ENCODE results near the gene PSD. TPM values are rescaled to one million over a fixed set of nuclear protein-coding genes. Genes with fewer than 3 reads are reported as not detected.

Gene PSD
- total and polyA plus RNA-seq, 10 of the 15 experiments (the other 5 are each of a cell fraction or from before 2014, with no cell fraction given), result 0.11 to 2.0 (median 0.49) TPM; not detected in 2

DNA sequence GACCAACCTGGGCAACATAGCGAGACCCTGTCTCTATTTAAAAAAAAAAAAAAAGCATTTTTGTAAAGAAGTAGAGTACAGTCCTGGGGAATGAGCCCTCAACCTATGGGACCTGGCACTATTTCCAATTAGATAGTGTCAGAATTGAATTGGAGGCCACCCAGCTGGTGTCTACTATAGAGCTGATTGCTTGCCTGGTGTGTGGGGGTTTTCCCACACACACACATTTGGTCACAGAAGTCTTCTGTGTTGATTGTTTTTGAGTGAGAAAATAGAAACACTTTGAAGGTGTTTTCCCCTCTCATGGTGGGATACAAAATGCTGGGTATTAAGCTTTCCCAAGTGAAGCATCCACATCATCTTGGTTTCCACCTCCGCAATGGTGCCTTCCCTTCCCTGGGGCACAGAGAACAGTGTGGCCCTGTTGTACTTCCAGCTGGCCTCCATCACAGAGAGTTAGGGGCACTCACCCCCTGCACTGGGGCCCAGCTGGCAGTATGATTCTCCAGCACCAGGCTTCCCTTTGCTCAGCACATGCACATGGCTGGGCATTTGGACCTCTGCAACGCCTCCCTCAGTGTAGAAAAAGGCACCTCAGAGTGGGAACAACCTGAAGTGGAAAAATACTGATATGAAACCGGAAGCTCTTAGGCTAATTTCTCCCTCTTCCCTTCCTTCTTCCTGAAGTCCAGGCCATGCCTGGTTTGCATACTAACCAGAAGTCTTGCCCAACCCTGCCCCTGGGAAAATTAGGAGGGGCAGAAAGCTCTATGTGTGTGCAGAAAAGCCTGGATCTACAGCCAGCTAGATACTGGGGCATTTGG lies 33.8 kb downstream of the PSD start:
- FAIRE-seq (no peak), DNase-seq (ENCODE audit: low read depth, low spot score) (no peak), ATAC-seq (peak; percentile 71)
- Histone ChIP-seq H3K36me3 (ENCODE audit: control insufficient read depth in 2 of 2, insufficient read depth in 2 of 2, low read length in 1 of 2) (peaks cover 7 to 15% of the 10 kb centered on the region in 2 experiments; a peak in 3 of 4 replicates), H3K4me1 (ENCODE audit: control insufficient read depth, insufficient read depth, low read length) (peaks cover 13% of the 10 kb centered on the region), H3K4me3 (no peak overlapping the region), H4K20me1 (ENCODE audit: control insufficient read depth, insufficient read depth) (no peaks in the 10 kb centered on the region), H3K27ac (ENCODE audit: control insufficient read depth, insufficient read depth) (no peak overlapping the region; the same call in 1 of the 2 replicates), H3K27me3 (replicated peaks in 1 of 2; ENCODE audit: control insufficient read depth in 2 of 2, insufficient read depth in 2 of 2, low read length in 1 of 2) (no peaks in the 10 kb centered on the region), H3K79me2 (ENCODE audit: control insufficient read depth, insufficient read depth, low read length) (no peaks in the 10 kb centered on the region), H3K9me3 (replicated peaks; ENCODE audit: control insufficient read depth, insufficient read depth, low read length) (no peaks in the 10 kb centered on the region), H3K9ac (ENCODE audit: control insufficient read depth, insufficient read depth, low read length) (no peak overlapping the region), H3K4me2 (ENCODE audit: control insufficient read depth, insufficient read depth) (peak overlapping the region; percentile 13; the same call in 1 of the 2 replicates), H2AFZ (ENCODE audit: control insufficient read depth, low read depth, low read length) (no peak overlapping the region)
- intact Hi-C loops (cut with micrococcal nuclease; ENCODE audit: unreplicated experiment), result no loop called here
- no TSS peak for BruUV-seq (replicated peaks)
- SMC1A ChIA-PET (ENCODE audit: uncharacterized antibody, unreplicated experiment), result interaction anchor here (1.1 to 2.0 kb wide), 8 partner anchors 8 to 207 kb away, joined by 3 to 8 read pairs (median 4); no protein-coding TSS in a partner anchor
- RAD21 ChIA-PET (ENCODE audit: unreplicated experiment), result interaction anchor here (0.9 to 2.4 kb wide), 11 partner anchors 9 to 215 kb away, joined by 3 to 14 read pairs (median 5); partner anchors contain the start of gene NFKB2
- WGBS (ENCODE audit: insufficient coverage, insufficient replicate concordance, low lambda C conversion rate, missing lambda C conversion rate), result 53% methylated on average over 4 of the region's 4 CpGs
- in situ Hi-C loops (cut with MboI), result no loop called here
- CTCF ChIA-PET, result interaction anchor here (0.6 to 4.3 kb wide), 18 partner anchors 12 to 1046 kb away, joined by 3 to 52 read pairs (median 6); partner anchors contain the start of gene NFKB2
- TF ChIP-seq RUNX3 (IDR thresholded peaks at IDR 0.05; ENCODE audit: low read length) (peak; percentile 2; the same call in 1 of the 2 replicates), SMAD5 (IDR thresholded peaks at IDR 0.05; ENCODE audit: low read depth) (no peak), EED (IDR thresholded peaks at IDR 0.05; ENCODE audit: low read depth) (0 out of 2 replicates have a peak, but pooled peaks have one; percentile 13), IKZF2 (IDR thresholded peaks at IDR 0.05) (0 out of 4 replicates have a peak, but pooled peaks of 1 of the 2 experiments have one; percentile 9)
- POLR2A ChIA-PET, result interaction anchor here (0.7 to 1.8 kb wide), 8 partner anchors 9 to 307 kb away, joined by 3 to 12 read pairs (median 3); partner anchors contain the start of gene ACTR1A

DNA sequence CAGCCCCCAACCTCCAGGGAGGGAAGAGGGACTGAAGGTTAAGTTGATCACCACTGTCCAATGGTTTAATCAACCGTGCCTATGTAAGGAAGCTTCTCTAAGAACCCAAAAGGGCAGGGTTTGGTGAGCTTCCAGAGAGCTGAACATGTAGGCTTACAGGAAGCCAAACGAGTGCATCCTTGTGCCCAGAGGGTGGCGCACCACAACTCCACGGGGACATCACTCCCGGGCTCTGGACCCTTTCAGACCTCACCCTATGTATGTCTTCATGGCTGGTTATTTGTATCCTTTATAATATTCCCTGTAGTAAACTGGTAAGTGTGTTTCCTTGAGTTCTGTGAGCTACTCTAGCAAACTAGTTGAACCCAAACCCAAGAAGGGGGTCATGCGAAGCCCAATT lies 34.5 kb downstream of the PSD start:
- TF ChIP-seq SMAD5 (IDR thresholded peaks at IDR 0.05; ENCODE audit: low read depth) (no peak), SMC3 (IDR thresholded peaks at IDR 0.05; ENCODE audit: borderline replicate concordance, low read length) (0 out of 2 replicates have a peak, but pooled peaks have one; percentile 14)
- TF ChIP-seq, protein P1, sequence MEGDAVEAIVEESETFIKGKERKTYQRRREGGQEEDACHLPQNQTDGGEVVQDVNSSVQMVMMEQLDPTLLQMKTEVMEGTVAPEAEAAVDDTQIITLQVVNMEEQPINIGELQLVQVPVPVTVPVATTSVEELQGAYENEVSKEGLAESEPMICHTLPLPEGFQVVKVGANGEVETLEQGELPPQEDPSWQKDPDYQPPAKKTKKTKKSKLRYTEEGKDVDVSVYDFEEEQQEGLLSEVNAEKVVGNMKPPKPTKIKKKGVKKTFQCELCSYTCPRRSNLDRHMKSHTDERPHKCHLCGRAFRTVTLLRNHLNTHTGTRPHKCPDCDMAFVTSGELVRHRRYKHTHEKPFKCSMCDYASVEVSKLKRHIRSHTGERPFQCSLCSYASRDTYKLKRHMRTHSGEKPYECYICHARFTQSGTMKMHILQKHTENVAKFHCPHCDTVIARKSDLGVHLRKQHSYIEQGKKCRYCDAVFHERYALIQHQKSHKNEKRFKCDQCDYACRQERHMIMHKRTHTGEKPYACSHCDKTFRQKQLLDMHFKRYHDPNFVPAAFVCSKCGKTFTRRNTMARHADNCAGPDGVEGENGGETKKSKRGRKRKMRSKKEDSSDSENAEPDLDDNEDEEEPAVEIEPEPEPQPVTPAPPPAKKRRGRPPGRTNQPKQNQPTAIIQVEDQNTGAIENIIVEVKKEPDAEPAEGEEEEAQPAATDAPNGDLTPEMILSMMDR (IDR thresholded peaks at IDR 0.05 in 2 of 3, conservative IDR thresholded peaks at IDR 0.05 in 1 of 3; ENCODE audit: control insufficient read depth in 2 of 3, extremely low read depth in 1 of 3, insufficient read depth in 1 of 3, low read depth in 3 of 3, low read length in 3 of 3), result peak in 1 of 3 experiments; percentile 26; a peak in 3 of 6 replicates
- TF ChIP-seq, protein P2, sequence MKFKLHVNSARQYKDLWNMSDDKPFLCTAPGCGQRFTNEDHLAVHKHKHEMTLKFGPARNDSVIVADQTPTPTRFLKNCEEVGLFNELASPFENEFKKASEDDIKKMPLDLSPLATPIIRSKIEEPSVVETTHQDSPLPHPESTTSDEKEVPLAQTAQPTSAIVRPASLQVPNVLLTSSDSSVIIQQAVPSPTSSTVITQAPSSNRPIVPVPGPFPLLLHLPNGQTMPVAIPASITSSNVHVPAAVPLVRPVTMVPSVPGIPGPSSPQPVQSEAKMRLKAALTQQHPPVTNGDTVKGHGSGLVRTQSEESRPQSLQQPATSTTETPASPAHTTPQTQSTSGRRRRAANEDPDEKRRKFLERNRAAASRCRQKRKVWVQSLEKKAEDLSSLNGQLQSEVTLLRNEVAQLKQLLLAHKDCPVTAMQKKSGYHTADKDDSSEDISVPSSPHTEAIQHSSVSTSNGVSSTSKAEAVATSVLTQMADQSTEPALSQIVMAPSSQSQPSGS (IDR thresholded peaks at IDR 0.05; ENCODE audit: low read length), result no peak
- TF ChIP-seq, protein P3, sequence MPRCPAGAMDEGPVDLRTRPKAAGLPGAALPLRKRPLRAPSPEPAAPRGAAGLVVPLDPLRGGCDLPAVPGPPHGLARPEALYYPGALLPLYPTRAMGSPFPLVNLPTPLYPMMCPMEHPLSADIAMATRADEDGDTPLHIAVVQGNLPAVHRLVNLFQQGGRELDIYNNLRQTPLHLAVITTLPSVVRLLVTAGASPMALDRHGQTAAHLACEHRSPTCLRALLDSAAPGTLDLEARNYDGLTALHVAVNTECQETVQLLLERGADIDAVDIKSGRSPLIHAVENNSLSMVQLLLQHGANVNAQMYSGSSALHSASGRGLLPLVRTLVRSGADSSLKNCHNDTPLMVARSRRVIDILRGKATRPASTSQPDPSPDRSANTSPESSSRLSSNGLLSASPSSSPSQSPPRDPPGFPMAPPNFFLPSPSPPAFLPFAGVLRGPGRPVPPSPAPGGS (IDR thresholded peaks at IDR 0.05; ENCODE audit: borderline replicate concordance, insufficient read depth, low read depth, low read length, poor library complexity, severe bottlenecking), result no peak
- Histone ChIP-seq H3K36me3 (ENCODE audit: control insufficient read depth in 2 of 2, insufficient read depth in 2 of 2, low read length in 1 of 2) (peaks cover 7 to 18% of the 10 kb centered on the region in 2 experiments), H3K27ac (ENCODE audit: control insufficient read depth, insufficient read depth) (no peak overlapping the region), H3K9me3 (replicated peaks; ENCODE audit: control insufficient read depth, insufficient read depth, low read length) (no peaks in the 10 kb centered on the region), H3K4me3 (no peak overlapping the region), H3K4me2 (ENCODE audit: control insufficient read depth, insufficient read depth) (no peak overlapping the region), H3K9ac (ENCODE audit: control insufficient read depth, insufficient read depth, low read length) (no peak overlapping the region), H3K4me1 (ENCODE audit: control insufficient read depth, insufficient read depth, low read length) (peaks cover 13% of the 10 kb centered on the region), H4K20me1 (ENCODE audit: control insufficient read depth, insufficient read depth) (no peaks in the 10 kb centered on the region), H2AFZ (ENCODE audit: control insufficient read depth, low read depth, low read length) (no peak overlapping the region), H3K79me2 (ENCODE audit: control insufficient read depth, insufficient read depth, low read length) (no peaks in the 10 kb centered on the region), H3K27me3 (replicated peaks in 1 of 2; ENCODE audit: control insufficient read depth in 2 of 2, insufficient read depth in 2 of 2, low read length in 1 of 2) (no peaks in the 10 kb centered on the region)
- WGBS (ENCODE audit: insufficient coverage, insufficient replicate concordance, low lambda C conversion rate, missing lambda C conversion rate), result 72% methylated on average over 6 of the region's 6 CpGs
- BruUV-seq (replicated peaks), result no TSS peak
- ChIA-PET POLR2A (interaction anchor here (0.6 to 1.8 kb wide), 5 partner anchors 10 to 226 kb away, joined by 3 to 12 read pairs (median 3); partner anchors contain the start of gene ACTR1A), RAD21 (ENCODE audit: unreplicated experiment) (interaction anchor here (0.6 to 2.4 kb wide), 9 partner anchors 12 to 215 kb away, joined by 3 to 14 read pairs (median 5); no protein-coding TSS in a partner anchor), SMC1A (ENCODE audit: uncharacterized antibody, unreplicated experiment) (interaction anchor here (0.8 to 2.0 kb wide), 5 partner anchors 34 to 218 kb away, joined by 3 to 8 read pairs (median 3); no protein-coding TSS in a partner anchor), CTCF (interaction anchor here (0.6 to 4.3 kb wide), 16 partner anchors 13 to 215 kb away, joined by 3 to 52 read pairs (median 6); partner anchors contain the start of gene NFKB2)
- ATAC-seq, result peak; percentile 59
- FAIRE-seq, result no peak
- no peak for DNase-seq (ENCODE audit: low read depth, low spot score)
- intact Hi-C loops (cut with micrococcal nuclease; ENCODE audit: unreplicated experiment) (no loop called here), in situ Hi-C loops (cut with MboI) (no loop called here)

Data from GM12878 (cell line).